Measurements from ENCODE around the gene KIAA0232. TPM values are rescaled to one million over a fixed set of nuclear protein-coding genes. Genes with fewer than 3 reads are reported as not detected.

The KIAA0232 gene
- total RNA-seq, 1 experiment from 2014 or later: 15.6 TPM

DNA sequence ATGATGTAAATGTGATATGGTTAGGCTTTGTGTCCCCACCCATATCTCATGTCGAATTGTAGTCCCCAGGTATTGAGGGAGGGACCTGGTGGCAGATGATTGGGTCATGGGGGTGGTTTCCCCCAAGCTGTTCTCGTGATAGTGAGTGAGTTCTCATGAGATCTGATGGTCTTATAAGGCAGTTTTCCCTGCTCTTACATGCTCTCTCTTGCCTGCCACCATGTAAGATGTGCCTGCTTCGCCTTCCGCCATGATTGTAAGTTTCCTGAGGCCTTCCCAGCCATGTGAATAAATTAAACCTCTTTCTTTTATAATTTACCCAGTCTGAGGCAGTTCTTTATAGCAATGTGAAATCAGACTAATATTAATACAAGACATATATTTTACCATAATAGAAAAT lies 42.6 kb upstream of the KIAA0232 start:
- H3K9me3 Mint-ChIP-seq (ENCODE audit: unreplicated experiment): no peaks in the 10 kb centered on the region
- H3K4me1 Mint-ChIP-seq (ENCODE audit: insufficient read depth, unreplicated experiment): no peaks in the 10 kb centered on the region
- intact Hi-C loops (cut with micrococcal nuclease): no loop called here
- no peaks in the 10 kb centered on the region for H3K36me3 Mint-ChIP-seq (ENCODE audit: insufficient read depth, unreplicated experiment)
- ChIA-PET POLR2A (interaction anchor here (0.9 to 1.2 kb wide), 2 partner anchors 44 to 327 kb away, joined by 3 to 4 read pairs; no protein-coding TSS in a partner anchor), CTCF (interaction anchor here (1.2 kb wide), 1 partner anchor 20 kb away, joined by 3 read pairs; no protein-coding TSS in a partner anchor)
- BruUV-seq (replicated peaks): no TSS peak
- H3K27me3 Mint-ChIP-seq (ENCODE audit: insufficient read depth, unreplicated experiment): no peaks in the 10 kb centered on the region
- TF ChIP-seq, protein P1, sequence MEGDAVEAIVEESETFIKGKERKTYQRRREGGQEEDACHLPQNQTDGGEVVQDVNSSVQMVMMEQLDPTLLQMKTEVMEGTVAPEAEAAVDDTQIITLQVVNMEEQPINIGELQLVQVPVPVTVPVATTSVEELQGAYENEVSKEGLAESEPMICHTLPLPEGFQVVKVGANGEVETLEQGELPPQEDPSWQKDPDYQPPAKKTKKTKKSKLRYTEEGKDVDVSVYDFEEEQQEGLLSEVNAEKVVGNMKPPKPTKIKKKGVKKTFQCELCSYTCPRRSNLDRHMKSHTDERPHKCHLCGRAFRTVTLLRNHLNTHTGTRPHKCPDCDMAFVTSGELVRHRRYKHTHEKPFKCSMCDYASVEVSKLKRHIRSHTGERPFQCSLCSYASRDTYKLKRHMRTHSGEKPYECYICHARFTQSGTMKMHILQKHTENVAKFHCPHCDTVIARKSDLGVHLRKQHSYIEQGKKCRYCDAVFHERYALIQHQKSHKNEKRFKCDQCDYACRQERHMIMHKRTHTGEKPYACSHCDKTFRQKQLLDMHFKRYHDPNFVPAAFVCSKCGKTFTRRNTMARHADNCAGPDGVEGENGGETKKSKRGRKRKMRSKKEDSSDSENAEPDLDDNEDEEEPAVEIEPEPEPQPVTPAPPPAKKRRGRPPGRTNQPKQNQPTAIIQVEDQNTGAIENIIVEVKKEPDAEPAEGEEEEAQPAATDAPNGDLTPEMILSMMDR (IDR thresholded peaks at IDR 0.05; ENCODE audit: unreplicated experiment): no peak
- H3K4me3 Mint-ChIP-seq (ENCODE audit: unreplicated experiment): no peak overlapping the region
- H3K27ac Mint-ChIP-seq (ENCODE audit: low read depth, unreplicated experiment): no peak overlapping the region
- DNase-seq (ENCODE audit: unreplicated experiment): no peak

DNA sequence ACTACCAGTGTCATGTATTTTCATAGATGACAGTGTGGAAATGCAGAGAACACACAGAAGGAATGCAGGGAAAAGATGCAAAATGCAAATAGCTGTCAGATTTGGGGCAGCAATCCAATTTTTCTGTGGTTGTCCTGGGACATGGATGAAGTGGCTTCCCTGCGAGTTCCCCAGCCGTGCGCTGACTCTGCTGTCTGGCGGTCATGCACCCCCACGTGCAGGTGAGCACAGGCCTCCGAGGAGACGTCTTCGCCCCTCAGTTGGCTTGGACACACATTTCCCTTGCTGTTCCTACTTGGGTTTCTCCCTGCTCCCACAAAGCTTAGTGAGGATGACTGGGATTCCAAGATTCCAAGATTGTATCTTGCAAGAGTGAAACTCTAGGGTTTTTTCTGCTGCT lies 42.2 kb upstream of the KIAA0232 start:
- CTCF ChIA-PET: interaction anchor here (1.2 kb wide), 1 partner anchor 21 kb away, joined by 3 read pairs; no protein-coding TSS in a partner anchor
- Mint-ChIP-seq H3K27ac (ENCODE audit: low read depth, unreplicated experiment) (no peak overlapping the region), H3K9me3 (ENCODE audit: unreplicated experiment) (no peaks in the 10 kb centered on the region), H3K27me3 (ENCODE audit: insufficient read depth, unreplicated experiment) (no peaks in the 10 kb centered on the region), H3K4me3 (ENCODE audit: unreplicated experiment) (no peak overlapping the region), H3K36me3 (ENCODE audit: insufficient read depth, unreplicated experiment) (no peaks in the 10 kb centered on the region), H3K4me1 (ENCODE audit: insufficient read depth, unreplicated experiment) (no peaks in the 10 kb centered on the region)
- no TSS peak for BruUV-seq (replicated peaks)
- POLR2A ChIA-PET: interaction anchor here (0.9 to 1.2 kb wide), 2 partner anchors 45 to 327 kb away, joined by 3 to 4 read pairs; no protein-coding TSS in a partner anchor
- intact Hi-C loops (cut with micrococcal nuclease): no loop called here
- TF ChIP-seq, protein P1 (IDR thresholded peaks at IDR 0.05; ENCODE audit: unreplicated experiment): no peak
- DNase-seq (ENCODE audit: unreplicated experiment): no peak

DNA sequence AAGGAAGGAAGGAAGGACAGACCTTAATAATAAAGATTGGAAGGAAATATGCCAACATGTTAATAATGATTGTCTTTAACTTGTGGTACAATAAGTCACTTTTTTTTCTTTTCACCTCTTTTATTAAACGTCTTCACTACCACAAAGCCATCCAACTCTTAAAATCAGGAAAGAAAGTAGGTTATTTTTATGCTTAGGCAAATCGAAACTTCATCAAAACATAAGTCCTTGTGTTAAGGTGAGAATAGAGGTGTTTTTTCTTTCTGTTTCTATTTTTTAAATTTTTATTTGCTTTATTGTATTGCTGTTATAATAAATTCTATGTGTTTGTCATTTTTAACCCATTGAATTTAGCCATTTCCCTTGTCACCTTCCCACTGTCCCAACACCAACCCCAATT lies 40.0 kb upstream of the KIAA0232 start:
- ChIA-PET POLR2A (no interaction called here), CTCF (no interaction called here)
- no peak overlapping the region for H3K4me3 Mint-ChIP-seq (ENCODE audit: unreplicated experiment)
- H3K9me3 Mint-ChIP-seq (ENCODE audit: unreplicated experiment): no peaks in the 10 kb centered on the region
- no peaks in the 10 kb centered on the region for H3K27me3 Mint-ChIP-seq (ENCODE audit: insufficient read depth, unreplicated experiment)
- intact Hi-C loops (cut with micrococcal nuclease): no loop called here
- no peak for DNase-seq (ENCODE audit: unreplicated experiment)
- no peak overlapping the region for H3K27ac Mint-ChIP-seq (ENCODE audit: low read depth, unreplicated experiment)
- H3K4me1 Mint-ChIP-seq (ENCODE audit: insufficient read depth, unreplicated experiment): peaks cover 9% of the 10 kb centered on the region
- TF ChIP-seq, protein P1 (IDR thresholded peaks at IDR 0.05; ENCODE audit: unreplicated experiment): no peak
- no peaks in the 10 kb centered on the region for H3K36me3 Mint-ChIP-seq (ENCODE audit: insufficient read depth, unreplicated experiment)
- BruUV-seq (replicated peaks): no TSS peak

DNA sequence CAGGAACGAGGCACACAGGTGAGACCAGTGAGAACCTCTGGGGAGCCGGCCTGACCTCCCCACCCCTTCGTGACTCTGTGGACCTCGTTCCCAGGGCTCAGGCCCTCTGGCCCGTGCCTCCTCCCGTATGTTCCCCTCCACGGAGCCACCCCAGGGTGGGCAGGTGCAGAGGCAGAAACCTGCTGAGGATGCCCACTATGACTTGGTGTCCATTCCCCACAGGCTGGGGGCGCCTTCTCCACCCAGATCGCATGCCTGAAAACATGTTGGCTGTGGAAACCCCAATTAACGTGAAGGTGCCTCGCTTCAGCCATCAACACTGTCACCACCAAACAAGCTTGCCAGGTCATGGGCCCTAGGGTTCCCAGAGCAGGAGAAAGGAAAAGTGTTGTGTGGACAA lies 39.5 kb upstream of the KIAA0232 start:
- BruUV-seq (replicated peaks): no TSS peak
- Mint-ChIP-seq H3K4me3 (ENCODE audit: unreplicated experiment) (no peak overlapping the region), H3K4me1 (ENCODE audit: insufficient read depth, unreplicated experiment) (peaks cover 12% of the 10 kb centered on the region), H3K36me3 (ENCODE audit: insufficient read depth, unreplicated experiment) (no peaks in the 10 kb centered on the region), H3K27ac (ENCODE audit: low read depth, unreplicated experiment) (no peak overlapping the region), H3K27me3 (ENCODE audit: insufficient read depth, unreplicated experiment) (no peaks in the 10 kb centered on the region), H3K9me3 (ENCODE audit: unreplicated experiment) (no peaks in the 10 kb centered on the region)
- ChIA-PET CTCF (interaction anchor here (1.2 kb wide), 1 partner anchor 8 kb away, joined by 3 read pairs; no protein-coding TSS in a partner anchor), POLR2A (no interaction called here)
- DNase-seq (ENCODE audit: unreplicated experiment): no peak
- intact Hi-C loops (cut with micrococcal nuclease): no loop called here
- TF ChIP-seq, protein P1 (IDR thresholded peaks at IDR 0.05; ENCODE audit: unreplicated experiment): no peak
